GM21515 (cell line): ENCODE data around the gene C9orf50.

Experiments
- ATAC-seq: cut with Tn5 transposase; IDR thresholded peaks from one replicate; pipeline ENCODE4 v1.9.1; 2021; ENCODE audit not compliant: unreplicated experiment

The C9orf50 gene

DNA sequence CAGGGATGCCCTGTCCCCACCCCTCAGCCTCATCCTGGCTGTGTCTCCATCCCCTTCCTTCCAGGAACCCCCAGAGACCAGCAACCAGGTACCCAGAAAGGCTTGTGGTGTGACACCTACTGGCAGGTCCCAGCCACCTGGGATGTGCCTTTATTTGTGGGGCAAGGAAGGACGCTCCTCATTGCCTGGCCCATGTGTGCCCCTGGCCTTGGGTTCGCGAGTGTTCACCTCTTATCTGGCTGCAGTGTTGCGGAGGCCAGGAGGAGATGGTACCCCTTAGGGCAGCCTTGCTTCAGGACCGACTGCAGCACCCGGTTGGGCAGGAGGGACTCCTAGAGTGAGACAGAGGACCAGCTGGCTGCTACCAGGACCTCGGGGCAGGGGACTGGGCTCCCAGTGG, 8.8 kb downstream of the C9orf50 start:
- ATAC-seq: no peak

GRCh38 chr9:129611307-129611800, 9.5 kb downstream of the C9orf50 start:
- ATAC-seq: no peak

DNA sequence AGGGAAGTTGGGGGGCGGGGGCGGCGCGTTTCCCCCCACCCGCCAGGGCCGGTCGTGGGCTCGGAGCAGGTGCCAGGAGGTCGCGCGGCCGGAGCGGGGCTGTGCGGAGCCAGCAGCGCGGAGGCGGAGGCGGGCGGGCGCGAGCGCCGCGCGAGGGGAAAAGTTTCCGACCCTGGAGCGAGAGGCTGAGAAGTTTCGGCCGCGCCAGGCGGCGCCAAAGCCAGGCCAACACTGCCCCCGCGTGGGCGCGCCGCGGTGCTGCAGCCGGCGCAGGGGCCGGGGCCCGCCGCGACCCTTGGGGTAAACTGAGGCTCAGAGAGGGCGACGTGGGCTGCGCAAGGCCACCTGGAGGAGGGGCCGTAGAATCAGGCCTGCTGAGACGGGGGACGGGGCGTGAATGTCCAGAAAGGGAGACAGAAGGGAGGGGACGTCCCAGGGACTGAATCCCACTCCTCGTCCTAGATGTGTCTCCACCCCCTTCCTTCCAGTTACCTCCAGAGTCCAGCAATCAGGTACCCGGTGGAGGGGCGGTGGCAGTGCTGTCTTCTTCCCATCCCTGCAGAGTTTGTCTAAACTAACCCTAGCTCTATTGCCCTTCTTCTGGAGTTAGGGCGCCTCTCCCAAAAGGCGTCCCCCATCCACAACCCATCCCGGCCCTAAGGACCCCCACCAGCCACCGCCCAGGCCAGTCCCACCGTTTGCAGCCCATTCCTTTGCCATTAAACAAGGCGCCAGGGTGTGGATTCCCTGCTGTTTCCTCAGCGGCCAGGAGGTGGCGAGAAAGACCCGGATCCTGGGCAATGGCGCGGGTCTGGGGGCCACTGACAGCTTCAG, 10.2 kb downstream of the C9orf50 start:
- no peak for ATAC-seq

DNA sequence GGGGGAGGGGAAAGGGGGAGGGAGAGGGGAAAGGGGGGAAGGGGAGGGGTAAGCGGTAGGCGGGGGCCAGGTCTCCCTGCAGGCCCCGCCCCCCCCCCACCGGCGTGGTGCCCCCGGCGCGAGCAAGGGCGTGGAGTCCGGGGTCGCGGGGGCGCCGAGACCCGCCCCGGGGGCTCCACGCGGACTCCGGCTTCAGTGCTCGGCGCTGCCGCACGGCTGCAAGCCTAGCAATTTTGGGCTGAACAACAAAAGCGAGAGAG, 10.8 kb downstream of the C9orf50 start:
- ATAC-seq: no peak

- ATAC-seq: no peak
Observed at GRCh38 chr9:129609486-129610212, 11.3 kb downstream of the C9orf50 start.

- ATAC-seq: no peak
Observed at GRCh38 chr9:129608561-129609481, 12.1 kb downstream of the C9orf50 start.

DNA sequence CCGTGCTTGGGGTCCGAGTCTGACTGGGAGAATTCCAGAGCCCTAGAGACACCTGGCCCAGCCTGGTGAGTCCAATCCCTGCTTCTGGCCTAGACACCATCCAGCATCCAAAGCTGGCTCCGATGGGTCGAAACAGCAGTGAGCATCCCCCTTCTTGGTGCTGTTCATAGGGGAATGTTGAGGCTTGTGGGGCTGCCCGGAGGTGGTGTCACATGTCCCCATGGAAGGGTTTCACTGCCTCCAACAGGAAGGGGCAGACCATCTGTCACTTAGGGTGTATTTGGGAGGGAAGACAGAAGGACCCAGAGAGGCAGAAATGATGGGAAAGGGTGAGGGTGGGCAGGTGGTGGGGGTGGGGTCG, 13.9 kb downstream of the C9orf50 start:
- no peak for ATAC-seq

DNA sequence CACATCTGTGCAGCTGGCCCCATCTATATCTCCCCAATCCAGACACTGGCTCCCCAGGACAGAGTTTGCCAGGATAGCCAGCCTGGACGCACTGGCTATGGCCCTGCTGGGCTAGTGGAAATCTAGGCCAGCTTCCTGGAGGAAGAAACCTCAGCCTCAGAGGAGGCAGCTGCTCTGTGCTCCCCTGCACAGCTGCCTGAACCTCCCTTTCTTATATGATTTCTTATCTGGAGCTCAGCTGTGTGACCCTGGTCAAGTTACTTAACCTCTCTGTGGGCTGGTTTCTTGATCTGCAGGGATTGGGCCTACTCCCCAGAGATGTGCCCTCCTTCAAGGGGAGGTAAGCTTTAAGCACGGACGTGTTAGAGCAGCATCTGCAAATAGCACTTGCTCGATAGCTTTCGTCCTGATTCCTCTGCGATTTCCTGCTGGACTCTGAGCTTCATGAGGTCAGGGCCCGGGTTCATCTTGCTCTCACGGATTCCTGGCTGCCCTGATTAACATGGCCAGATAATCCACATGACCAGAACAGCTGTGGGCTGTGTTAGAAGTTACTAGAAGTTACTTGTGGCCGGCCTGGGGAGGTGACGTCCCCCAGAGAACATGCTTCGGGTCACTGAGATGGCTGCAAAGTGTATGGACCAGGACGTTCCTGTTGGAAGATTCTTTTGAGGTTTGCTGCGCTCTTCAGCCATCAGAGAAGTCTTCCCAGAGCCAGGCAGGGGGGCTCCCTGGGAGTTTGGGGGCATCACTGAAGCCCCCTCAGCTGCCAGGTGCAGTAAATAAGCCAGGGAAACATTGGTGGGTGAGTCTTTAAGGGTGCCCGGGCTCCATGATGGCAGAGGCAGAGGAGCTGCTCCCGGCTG, 14.5 kb downstream of the C9orf50 start:
- no peak for ATAC-seq

DNA sequence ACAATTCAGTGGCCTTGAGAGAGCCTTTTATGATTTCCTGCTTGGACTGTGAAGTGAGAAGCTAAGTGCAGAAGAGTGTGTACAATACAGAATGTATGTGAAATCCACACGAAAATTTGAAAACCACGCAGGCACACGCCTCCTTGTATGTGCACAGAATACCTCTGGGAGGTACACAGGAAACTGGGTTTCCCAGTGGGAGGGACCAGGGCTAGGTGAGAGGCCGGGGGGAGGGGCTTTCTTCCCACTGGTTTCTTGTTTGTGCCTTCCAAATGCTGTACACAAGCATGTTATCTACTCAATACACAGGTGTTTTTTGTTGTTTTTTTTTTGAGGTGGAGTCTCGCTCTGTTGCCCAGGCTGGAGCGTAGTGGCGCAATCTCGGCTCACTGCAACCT, 16.1 kb downstream of the C9orf50 start:
- no peak for ATAC-seq

DNA sequence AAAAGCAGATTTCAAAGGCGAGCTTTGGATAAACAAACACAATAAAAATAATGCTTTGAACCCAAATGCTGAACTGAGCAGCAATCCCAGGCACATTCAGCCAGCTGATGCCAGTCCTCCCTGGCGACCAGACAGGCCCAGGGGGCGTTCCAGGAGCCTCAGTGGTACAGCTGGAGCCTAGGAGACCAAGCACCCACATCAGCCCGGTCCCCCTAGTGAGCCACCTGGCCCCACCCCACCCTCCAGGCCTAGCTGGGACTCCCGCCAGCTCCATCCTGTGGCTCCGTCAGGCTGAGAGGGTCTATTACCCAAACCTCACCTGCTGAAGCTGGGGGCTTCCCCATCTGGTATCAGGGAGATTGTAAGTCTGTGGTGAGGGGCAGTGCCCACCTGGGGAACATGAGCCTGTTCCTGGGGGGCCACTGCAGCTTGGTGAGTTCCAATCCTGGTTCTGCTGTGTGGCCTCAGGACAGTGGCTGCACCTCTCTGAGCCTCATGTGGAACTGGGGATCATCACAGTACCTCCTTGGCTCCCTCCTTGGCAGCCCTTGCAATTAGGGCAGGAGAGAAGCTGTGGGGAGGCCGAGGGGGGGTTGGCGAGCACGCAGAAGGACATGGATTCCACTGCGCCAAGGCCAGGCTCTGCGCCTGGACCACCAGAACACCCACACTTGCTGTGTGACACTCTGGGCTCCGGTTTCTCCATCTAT, 16.7 kb downstream of the C9orf50 start:
- ATAC-seq: no peak

DNA sequence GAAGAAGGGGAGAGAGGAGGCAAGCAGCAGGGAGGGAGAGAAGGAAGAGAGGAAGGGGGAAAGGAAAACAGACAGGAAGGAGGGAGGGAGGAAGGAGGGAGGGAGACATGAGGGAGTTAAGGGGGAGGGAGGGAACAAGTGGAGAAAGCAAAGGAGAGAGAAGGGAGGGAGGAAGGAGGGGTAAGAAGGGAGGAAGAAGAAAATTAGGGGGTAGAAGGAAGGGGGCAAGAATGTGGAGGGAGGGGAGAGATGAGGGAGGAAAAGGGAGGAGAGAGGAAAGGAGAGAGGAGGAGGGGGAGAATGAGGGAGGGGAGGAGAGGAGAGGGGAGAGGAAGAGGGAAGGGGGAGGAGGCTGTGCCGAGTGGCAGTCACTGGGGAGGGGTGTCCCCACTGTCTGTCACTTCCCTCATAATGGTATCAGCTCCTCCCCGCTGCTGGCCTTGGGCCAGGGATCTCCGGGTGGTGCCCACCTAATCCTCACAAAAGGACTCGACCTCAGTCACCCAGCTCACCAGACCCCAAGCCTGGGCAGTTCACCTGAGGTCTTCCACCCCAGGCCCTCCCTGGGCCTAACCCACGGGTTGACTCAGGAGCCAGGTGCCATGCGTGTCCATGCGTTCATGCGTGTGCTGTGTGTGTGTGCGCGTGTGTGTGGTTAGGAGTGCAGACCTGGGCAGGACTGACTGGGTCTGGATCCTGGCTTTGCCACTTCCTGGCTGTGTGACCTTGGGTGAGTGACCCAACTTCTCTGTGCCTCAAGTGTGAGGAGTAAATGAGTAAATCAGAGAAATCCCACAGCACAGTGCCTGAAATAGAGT, 18.1 kb downstream of the C9orf50 start:
- ATAC-seq: no peak

GRCh38 chr9:129601082-129601674, 19.7 kb downstream of the C9orf50 start:
- no peak for ATAC-seq

GRCh38 chr9:129598089-129598596, 22.8 kb downstream of the C9orf50 start:
- no peak for ATAC-seq

DNA sequence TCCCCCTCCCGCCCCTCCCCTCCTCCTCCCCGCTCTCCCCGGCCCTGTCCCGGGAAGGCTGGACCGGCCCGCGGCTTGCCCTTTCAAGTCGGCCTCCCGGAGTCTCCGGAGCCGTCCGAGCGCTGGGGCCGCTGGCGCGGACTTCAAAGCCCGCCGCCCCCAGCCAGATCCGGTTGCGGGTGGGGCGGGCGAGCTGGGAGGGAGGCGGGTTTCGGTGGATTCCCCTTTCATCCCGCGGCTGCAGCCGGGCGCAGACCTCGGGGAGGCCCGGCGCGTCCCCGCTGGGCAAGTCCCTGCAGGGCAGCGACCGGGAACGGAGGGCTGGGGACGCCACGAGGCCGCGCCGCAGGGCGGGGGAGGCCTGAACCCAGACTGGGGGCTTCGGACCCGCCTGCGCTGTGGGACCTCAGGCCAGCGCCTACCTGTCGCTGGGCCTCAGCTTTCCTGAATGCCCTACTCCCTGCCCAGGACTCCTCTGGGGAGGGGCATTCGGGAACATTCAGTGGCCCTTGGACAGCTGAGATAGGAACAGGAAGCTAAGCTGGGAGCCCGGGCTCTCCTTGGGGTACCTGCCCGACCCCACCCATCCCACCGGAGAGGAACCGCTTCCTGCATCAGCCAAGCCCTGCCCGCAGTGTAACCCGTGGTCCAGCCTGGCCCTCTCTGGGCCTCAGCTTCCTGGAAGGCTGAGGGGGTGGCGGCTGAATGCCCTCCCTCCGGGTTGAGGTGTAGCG, 23.4 kb downstream of the C9orf50 start:
- peak; percentile 51 for ATAC-seq

DNA sequence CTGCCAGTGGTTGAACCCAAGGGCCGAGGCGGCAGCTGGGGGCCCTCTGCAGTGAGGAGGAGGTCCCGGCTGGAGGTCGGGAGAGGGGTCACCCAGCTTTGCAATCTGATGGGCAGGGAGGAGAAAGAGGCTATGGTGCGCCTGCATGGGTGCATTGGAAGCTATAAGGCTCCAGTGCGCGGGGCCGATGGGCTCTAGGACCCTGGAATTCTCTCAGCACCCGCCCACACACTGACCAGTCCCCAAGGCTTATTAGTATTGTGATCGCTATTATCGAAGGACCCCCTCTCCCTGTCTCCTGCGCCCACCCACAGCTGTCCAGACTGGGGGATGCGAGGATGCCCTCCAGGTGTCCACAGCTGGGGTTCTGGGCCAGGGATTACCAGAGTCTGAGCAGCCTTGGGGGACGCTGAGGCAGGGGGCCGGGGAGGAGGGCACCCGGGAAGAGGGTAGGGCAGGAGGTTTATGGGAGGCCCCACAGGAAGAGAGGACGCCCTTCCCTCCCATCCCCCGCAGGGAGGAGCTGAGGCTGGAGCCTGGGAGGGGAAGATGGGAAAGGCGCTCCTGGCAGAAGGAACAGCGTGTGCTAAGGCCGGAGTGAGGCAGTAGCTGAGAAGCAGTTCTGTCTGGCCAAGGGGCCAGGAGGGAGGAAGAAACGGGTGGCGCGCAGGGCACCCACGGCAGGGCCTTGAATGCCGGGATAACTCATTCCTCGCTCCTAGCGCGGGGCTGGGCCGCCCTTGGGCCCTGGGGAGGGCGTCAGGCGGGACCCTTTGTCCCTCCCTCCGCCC, 24.2 kb downstream of the C9orf50 start:
- ATAC-seq: no peak

DNA sequence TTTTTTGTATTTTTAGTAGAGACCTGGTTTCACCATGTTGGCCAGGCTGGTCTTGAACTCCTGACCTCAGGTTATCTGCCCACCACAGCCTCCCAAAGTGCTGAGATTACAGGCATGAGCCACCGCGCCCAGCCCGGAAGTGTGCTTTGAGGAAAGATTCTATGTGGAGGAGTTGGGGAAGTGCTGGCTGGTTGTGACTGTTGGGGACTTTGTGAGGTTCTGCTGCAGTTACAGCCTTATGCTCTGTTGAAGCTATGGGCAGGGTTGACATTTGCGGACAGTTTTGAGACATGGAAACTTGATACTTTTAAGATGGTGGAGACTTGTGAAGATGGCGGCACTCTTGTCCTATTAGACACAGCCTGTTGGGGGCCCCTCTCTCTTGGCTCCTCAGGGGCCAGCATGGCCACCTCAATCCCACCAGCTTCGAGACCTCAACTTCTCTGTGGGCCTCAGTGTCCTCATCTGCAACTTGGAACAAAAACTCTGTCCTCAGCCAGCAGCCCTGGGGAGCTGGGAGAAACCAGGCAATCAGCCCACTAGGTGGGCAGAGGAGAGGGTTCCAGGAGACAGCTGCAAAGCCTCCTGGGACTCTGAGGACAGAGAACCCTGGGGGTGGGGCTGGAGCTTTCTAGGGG, 24.9 kb downstream of the C9orf50 start:
- ATAC-seq: no peak
